DOHH2 (cell line): ENCODE measurements around the gene GPR27.

Experiments used
- H3F3A ChIP-seq: fragments of 200-600 bp; sonication (generic), shearing (Covaris generic); 2 replicates; pipeline ENCODE4 v1.6.0; 2016; ENCODE audit warnings: antibody characterized with exemption, mild to moderate bottlenecking; ENCODE audit not compliant: control insufficient read depth, insufficient read depth
- H3K27ac ChIP-seq: fragments of 200-600 bp; sonication (generic); 2 replicates; pipeline ENCODE4 v1.5.1; 2014; ENCODE audit warnings: low read depth, mild to moderate bottlenecking, low read length, moderate library complexity
- H3K27me3 ChIP-seq: fragments of 200-600 bp; sonication (generic); 2 replicates; pipeline ENCODE4 v1.6.1; 2014; ENCODE audit warnings: mild to moderate bottlenecking, low read length, mixed read lengths; ENCODE audit not compliant: control insufficient read depth
- H3K36me3 ChIP-seq: fragments of 200-600 bp; sonication (generic); 2 replicates; pipeline ENCODE4 v1.6.1; 2014; ENCODE audit warnings: mild to moderate bottlenecking, low read length, moderate library complexity, mixed read lengths; ENCODE audit not compliant: control insufficient read depth
- H3K4me1 ChIP-seq: fragments of 200-600 bp; sonication (generic); 2 replicates; pipeline ENCODE4 v1.6.1; 2014; ENCODE audit warnings: mild to moderate bottlenecking, low read length, mixed read lengths; ENCODE audit not compliant: control insufficient read depth
- H3K4me2 ChIP-seq: fragments of 200-600 bp; sonication (generic); 2 replicates; pipeline ENCODE4 v1.6.0; 2014; ENCODE audit warnings: mild to moderate bottlenecking, low read length, moderate library complexity
- H3K4me3 ChIP-seq: fragments of 200-600 bp; sonication (generic); 2 replicates; pipeline ENCODE4 v1.5.1; 2014; ENCODE audit warnings: mild to moderate bottlenecking, low read length, mixed read lengths
- H3K79me2 ChIP-seq: fragments of 200-600 bp; sonication (generic); 2 replicates; pipeline ENCODE4 v1.6.1; 2014; ENCODE audit warnings: mild to moderate bottlenecking, low read length, mixed read lengths; ENCODE audit not compliant: control insufficient read depth
- H3K9me2 ChIP-seq: fragments of 200-600 bp; sonication (generic); replicated peaks from 2 replicates; pipeline ENCODE4 v1.6.1; 2014; ENCODE audit warnings: mild to moderate bottlenecking, low read length, mixed read lengths; ENCODE audit not compliant: control insufficient read depth
- H3K9me3 ChIP-seq: fragments of 200-600 bp; sonication (generic); 2 replicates; pipeline ENCODE4 v1.6.1; 2014; ENCODE audit warnings: antibody characterized with exemption, low read length, mixed read lengths; ENCODE audit not compliant: control insufficient read depth, insufficient read depth
- H4K20me1 ChIP-seq: fragments of 200-600 bp; sonication (generic); 2 replicates; pipeline ENCODE4 v1.6.0; 2014; ENCODE audit warnings: low read depth, mild to moderate bottlenecking, antibody characterized with exemption, low read length, moderate library complexity; ENCODE audit not compliant: control insufficient read depth, insufficient read depth
- CTCF ChIP-seq: fragments of 200-600 bp; sonication (generic); IDR thresholded peaks from one replicate; pipeline ENCODE4 v1.5.1; 2014; ENCODE audit warnings: antibody characterized with exemption, mild to moderate bottlenecking, low read depth, low read length; ENCODE audit not compliant: poor library complexity, severe bottlenecking
- EZH2phosphoT487 ChIP-seq: fragments of 200-600 bp; sonication (generic); IDR thresholded peaks from 2 replicates; pipeline ENCODE4 v1.6.1; 2017; ENCODE audit warnings: borderline replicate concordance, mild to moderate bottlenecking, antibody characterized with exemption, low read length, moderate library complexity, mixed read lengths

The GPR27 gene

GRCh38 chr3:71753701-71754609, at the start of gene GPR27:
GPR27 (plus strand) TSS chr3:71753855; CDS start chr3:71754050, 195 bp downstream.
- TF ChIP-seq EZH2phosphoT487, result no peak
- TF ChIP-seq CTCF, result no peak
- no peaks in the 10 kb centered on the region for H4K20me1 ChIP-seq
- H3K4me1 ChIP-seq, result no peaks in the 10 kb centered on the region
- no peak within 1 kb of the TSS for H3K27ac ChIP-seq
- H3K36me3 ChIP-seq, result no peaks in the 10 kb centered on the region
- no peak within 1 kb of the TSS for H3K4me3 ChIP-seq
- no peak within 1 kb of the TSS for H3K4me2 ChIP-seq
- no peaks in the 10 kb centered on the region for H3K79me2 ChIP-seq
- H3K27me3 ChIP-seq, result no peaks in the 10 kb centered on the region; the same call in 1 of the 2 replicates
- H3K9me3 ChIP-seq, result no peaks in the 10 kb centered on the region
- no peaks in the 10 kb centered on the region for H3F3A ChIP-seq
- no peaks in the 10 kb centered on the region for H3K9me2 ChIP-seq

DNA sequence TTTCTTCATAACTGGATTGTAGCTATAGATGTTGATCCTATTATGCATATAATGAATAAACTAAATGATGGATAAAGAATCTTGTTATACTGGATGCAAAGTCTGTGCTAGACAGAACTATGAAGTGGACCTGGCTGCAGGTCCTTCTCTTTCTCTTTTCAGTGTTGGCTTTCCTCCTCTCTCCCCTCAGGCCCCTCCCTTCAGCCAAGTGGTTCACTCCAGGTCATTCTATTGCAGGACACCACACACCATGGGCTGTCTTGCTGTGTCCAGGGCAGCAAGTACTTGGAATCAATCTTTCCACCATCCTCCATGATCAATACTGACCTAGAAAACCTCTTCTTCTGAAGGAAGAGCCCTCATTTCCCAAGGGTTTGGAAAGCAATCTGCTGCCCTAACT, 48.7 kb upstream of the GPR27 start:
- no peaks in the 10 kb centered on the region for H3K36me3 ChIP-seq

DNA sequence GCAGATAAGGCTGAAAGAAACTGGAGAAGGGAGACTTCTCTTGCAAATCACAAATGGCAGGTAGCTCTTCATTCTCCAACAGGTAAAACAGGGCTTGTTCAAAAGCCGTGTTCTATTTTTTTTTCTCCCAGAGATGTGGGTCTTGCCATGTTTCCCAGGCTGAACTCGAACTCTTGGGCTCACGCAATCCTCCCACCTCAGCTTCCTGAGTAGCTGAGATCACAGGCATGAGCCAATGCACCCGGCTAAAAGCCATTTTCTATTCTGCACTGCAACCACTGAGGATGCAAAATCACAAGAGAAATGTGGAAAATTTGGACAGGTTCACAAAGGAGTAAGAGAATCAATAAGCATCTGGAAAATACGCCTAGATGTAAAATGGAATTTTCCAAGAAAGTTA, 48.0 kb upstream of the GPR27 start:
- no peaks in the 10 kb centered on the region for H3K36me3 ChIP-seq
- no peaks in the 10 kb centered on the region for H3F3A ChIP-seq
- H3K9me2 ChIP-seq, result no peaks in the 10 kb centered on the region
- no peaks in the 10 kb centered on the region for H4K20me1 ChIP-seq
- H3K4me1 ChIP-seq, result no peaks in the 10 kb centered on the region
- no peak overlapping the region for H3K4me3 ChIP-seq
- no peak overlapping the region for H3K27ac ChIP-seq
- no peak for TF ChIP-seq EZH2phosphoT487
- TF ChIP-seq CTCF, result no peak
- no peaks in the 10 kb centered on the region for H3K9me3 ChIP-seq
- H3K4me2 ChIP-seq, result no peak overlapping the region
- H3K79me2 ChIP-seq, result no peaks in the 10 kb centered on the region
- peaks cover 39% of the 10 kb centered on the region for H3K27me3 ChIP-seq

More for the DNA sequence above, 48.7 kb upstream of the GPR27 start:
- Histone ChIP-seq H3K9me2 (no peaks in the 10 kb centered on the region), H3F3A (no peaks in the 10 kb centered on the region), H3K4me1 (no peaks in the 10 kb centered on the region), H3K4me3 (no peak overlapping the region), H4K20me1 (no peaks in the 10 kb centered on the region), H3K27ac (no peak overlapping the region), H3K4me2 (no peak overlapping the region), H3K27me3 (peaks cover 37% of the 10 kb centered on the region), H3K9me3 (no peaks in the 10 kb centered on the region), H3K79me2 (no peaks in the 10 kb centered on the region)
- TF ChIP-seq EZH2phosphoT487 (no peak), CTCF (no peak)
